ENCODE results near the gene VEGFB.

Gene VEGFB

GRCh38 chr11:64233913-64234586 is at the start of gene VEGFB:
Gene VEGFB, plus strand, starts transcription at chr11:64234584. Its CDS starts 250 bp downstream, at chr11:64234834.
- H3K27ac ChIP-seq = no peak within 1 kb of the TSS
- DNase-seq = no peak
- peaks cover 7% of the 10 kb centered on the region for H3K36me3 ChIP-seq (replicated peaks)
- no peaks in the 10 kb centered on the region for H3K27me3 ChIP-seq (replicated peaks)
- in situ Hi-C loops (cut with HindIII; ENCODE audit: low pct_ligation_motif_present, low sequenced_read_pairs) = no loop called here
- TF ChIP-seq, protein P1, sequence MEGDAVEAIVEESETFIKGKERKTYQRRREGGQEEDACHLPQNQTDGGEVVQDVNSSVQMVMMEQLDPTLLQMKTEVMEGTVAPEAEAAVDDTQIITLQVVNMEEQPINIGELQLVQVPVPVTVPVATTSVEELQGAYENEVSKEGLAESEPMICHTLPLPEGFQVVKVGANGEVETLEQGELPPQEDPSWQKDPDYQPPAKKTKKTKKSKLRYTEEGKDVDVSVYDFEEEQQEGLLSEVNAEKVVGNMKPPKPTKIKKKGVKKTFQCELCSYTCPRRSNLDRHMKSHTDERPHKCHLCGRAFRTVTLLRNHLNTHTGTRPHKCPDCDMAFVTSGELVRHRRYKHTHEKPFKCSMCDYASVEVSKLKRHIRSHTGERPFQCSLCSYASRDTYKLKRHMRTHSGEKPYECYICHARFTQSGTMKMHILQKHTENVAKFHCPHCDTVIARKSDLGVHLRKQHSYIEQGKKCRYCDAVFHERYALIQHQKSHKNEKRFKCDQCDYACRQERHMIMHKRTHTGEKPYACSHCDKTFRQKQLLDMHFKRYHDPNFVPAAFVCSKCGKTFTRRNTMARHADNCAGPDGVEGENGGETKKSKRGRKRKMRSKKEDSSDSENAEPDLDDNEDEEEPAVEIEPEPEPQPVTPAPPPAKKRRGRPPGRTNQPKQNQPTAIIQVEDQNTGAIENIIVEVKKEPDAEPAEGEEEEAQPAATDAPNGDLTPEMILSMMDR (IDR thresholded peaks at IDR 0.05; ENCODE audit: low read depth, low read length, missing control alignments) = no peak
- H3K4me3 ChIP-seq (ENCODE audit: low read depth, low read length) = peak within 1 kb of the TSS; percentile 63

DNA sequence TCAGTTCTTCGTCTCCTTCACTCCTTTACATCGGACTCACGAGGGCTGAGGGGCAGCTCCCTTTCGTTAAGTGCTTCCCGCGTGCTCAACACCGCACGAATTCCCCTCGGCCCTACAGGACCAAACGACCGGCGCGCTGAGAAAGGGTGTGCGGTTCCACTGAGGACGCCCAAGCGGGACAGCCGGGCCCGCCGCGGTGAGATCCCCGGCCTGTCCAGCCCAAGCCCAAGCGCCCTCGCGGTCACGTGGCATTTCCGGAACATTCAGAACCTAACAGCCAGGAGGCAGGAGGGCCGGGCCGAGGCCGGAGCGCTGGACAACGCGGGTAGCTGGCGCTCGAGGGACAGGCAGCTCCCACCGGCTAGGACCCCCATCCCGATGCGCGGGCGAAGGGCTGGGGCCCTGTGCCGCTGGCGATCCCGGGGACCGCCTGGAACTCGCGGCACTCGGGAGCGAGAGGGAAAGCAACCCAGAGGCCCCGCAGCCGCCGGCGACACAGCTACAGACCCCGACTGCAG is 49.1 kb upstream of the VEGFB start:
- Histone ChIP-seq H3K27ac (peak overlapping the region; percentile 85), H3K4me3 (ENCODE audit: low read depth, low read length) (peak overlapping the region; percentile 69), H3K27me3 (replicated peaks) (no peaks in the 10 kb centered on the region), H3K36me3 (replicated peaks) (peaks cover 4% of the 10 kb centered on the region)
- peak; percentile 80 for DNase-seq
- in situ Hi-C loops (cut with HindIII; ENCODE audit: low pct_ligation_motif_present, low sequenced_read_pairs) = no loop called here
- TF ChIP-seq, protein P1 (IDR thresholded peaks at IDR 0.05; ENCODE audit: low read depth, low read length, missing control alignments) = peak; percentile 55

DNA sequence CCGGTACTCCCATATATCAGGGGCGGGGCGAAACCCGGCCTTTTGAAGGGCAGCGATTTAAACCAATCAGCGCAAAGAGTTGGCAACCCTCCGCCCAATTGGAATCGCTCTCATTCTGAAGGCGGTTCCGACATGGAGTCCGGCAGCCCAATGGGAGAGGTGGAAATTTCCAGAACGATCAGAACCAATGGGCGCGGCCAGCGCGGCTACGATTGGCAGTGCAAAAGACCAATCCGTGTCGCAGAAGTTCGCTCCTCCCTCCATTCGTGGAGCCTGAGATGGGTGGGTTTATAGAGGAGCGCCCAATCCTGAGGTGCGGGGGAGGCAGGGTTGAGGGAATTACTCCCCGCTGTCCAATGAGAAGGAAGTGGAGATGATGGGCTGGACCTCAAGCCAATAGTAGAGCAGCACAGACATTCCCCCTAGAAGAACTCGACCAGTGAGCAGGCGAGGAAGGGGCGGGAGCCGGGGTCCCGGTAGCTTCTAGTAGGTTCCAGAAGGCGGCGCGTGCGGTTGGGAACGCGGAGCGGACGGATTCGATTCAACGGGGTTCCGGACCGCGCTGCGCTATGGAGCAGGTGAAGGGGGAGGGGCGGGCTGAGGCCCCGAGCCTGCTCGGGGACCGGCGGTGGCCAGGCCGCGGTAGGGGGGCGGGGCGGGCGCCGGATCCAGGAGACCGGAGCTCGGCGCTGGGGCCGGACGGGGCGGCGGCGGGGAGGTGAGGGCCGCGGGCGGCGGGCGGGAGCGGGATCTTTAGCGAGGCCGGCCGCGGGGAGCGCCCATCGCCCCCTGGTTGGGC is 48.5 kb upstream of the VEGFB start, which contains the start of gene STIP1:
TSS of gene STIP1 (plus strand) at position 479 of the 799 bp plus-strand sequence. CDS start at position 570, 91 bp downstream.
- in situ Hi-C loops (cut with HindIII; ENCODE audit: low pct_ligation_motif_present, low sequenced_read_pairs) = no loop called here
- H3K36me3 ChIP-seq (replicated peaks) = peaks cover 10% of the 10 kb centered on the region
- DNase-seq = peak; percentile 100
- no peaks in the 10 kb centered on the region for H3K27me3 ChIP-seq (replicated peaks)
- peak within 1 kb of the TSS; percentile 69 for H3K4me3 ChIP-seq (ENCODE audit: low read depth, low read length)
- peak within 1 kb of the TSS; percentile 85 for H3K27ac ChIP-seq
- TF ChIP-seq, protein P1 (IDR thresholded peaks at IDR 0.05; ENCODE audit: low read depth, low read length, missing control alignments) = peak; percentile 63

DNA sequence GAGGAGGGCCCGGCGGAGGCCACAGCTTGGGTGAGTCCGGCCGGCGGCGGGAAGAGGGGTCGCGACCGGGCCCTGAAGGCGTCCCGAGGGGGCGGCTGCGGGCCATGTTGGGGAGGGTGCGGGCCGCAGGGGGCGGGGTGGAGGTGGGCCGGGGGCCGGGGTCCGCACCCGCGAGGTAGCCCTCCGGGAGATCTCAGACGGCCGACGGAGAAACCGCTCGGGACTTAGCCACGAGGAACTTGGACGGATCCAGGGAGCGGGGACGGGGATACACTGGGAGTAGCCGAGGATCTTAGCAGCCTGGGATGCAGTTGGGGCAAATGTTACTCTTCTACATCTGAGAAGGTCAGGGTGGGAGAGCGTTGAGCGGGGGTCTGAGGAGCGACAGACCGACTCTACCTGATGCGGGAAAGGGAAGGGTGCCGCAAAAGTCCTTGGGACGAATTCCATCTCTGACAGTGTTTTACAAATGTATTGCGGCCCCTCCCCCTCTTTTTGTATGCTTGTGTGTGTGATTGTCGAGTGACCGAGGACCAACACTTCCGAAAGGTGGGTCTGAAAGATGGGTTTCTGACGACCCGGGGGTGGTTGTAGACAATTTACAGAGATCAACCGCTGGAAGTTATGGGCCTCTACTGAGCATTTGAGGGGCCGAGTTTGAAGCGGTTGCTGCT is 47.8 kb upstream of the VEGFB start:
- in situ Hi-C loops (cut with HindIII; ENCODE audit: low pct_ligation_motif_present, low sequenced_read_pairs) = no loop called here
- no peaks in the 10 kb centered on the region for H3K27me3 ChIP-seq (replicated peaks)

GRCh38 chr11:64192434-64192833 is 42.0 kb upstream of the VEGFB start:
- H3K27ac ChIP-seq = no peak overlapping the region
- in situ Hi-C loops (cut with HindIII; ENCODE audit: low pct_ligation_motif_present, low sequenced_read_pairs) = no loop called here
- DNase-seq = no peak
- no peaks in the 10 kb centered on the region for H3K27me3 ChIP-seq (replicated peaks)
- H3K4me3 ChIP-seq (ENCODE audit: low read depth, low read length) = no peak overlapping the region
- H3K36me3 ChIP-seq (replicated peaks) = peaks cover 61% of the 10 kb centered on the region
- TF ChIP-seq, protein P1 (IDR thresholded peaks at IDR 0.05; ENCODE audit: low read depth, low read length, missing control alignments) = no peak

More for the DNA sequence above, 47.8 kb upstream of the VEGFB start:
- H3K36me3 ChIP-seq (replicated peaks) = peaks cover 10% of the 10 kb centered on the region
- no peak overlapping the region for H3K4me3 ChIP-seq (ENCODE audit: low read depth, low read length)
- no peak overlapping the region for H3K27ac ChIP-seq
- TF ChIP-seq, protein P1 (IDR thresholded peaks at IDR 0.05; ENCODE audit: low read depth, low read length, missing control alignments) = no peak
- no peak for DNase-seq

Measured in brain microvascular endothelial cell (primary cell).